H9 (cell line): ENCODE results near the gene RFESD. TPM values are rescaled to one million over a fixed set of nuclear protein-coding genes. Genes with fewer than 3 reads are reported as not detected.

Source experiments
- DNase-seq: peaks from one replicate; pipeline ENCODE4 v3.0.0-alpha.2; 2017
- H2AFZ ChIP-seq: one replicate; pipeline ENCODE4 v1.6.1; 2013; ENCODE audit warnings: mild to moderate bottlenecking, low read length, control low read depth, moderate library complexity
- H2AK5ac ChIP-seq: 2 replicates; pipeline ENCODE4 v1.6.1; 2013; ENCODE audit warnings: low read length, control low read depth, mixed read lengths; ENCODE audit not compliant: insufficient read length
- H2BK120ac ChIP-seq: one replicate; pipeline ENCODE4 v1.6.1; 2013; ENCODE audit warnings: low read depth, mild to moderate bottlenecking, low read length, control low read depth, inconsistent platforms; ENCODE audit not compliant: poor library complexity, severe bottlenecking
- H2BK12ac ChIP-seq: 2 replicates; pipeline ENCODE4 v1.6.1; 2013; ENCODE audit warnings: low read length, control low read depth, mixed read lengths, low read depth; ENCODE audit not compliant: insufficient read length
- H2BK15ac ChIP-seq: 2 replicates; pipeline ENCODE4 v1.6.1; 2013; ENCODE audit warnings: low read depth, low read length, control low read depth
- H2BK20ac ChIP-seq: one replicate; pipeline ENCODE4 v1.6.1; 2013; ENCODE audit warnings: low read depth, mild to moderate bottlenecking, low read length, control low read depth, inconsistent platforms; ENCODE audit not compliant: poor library complexity, severe bottlenecking
- H2BK5ac ChIP-seq: 2 replicates; pipeline ENCODE4 v1.6.1; 2013; ENCODE audit warnings: low read length, control low read depth, mixed read lengths; ENCODE audit not compliant: insufficient read length
- H3K14ac ChIP-seq: 2 replicates; pipeline ENCODE4 v1.6.1; 2013; ENCODE audit warnings: low read length, control low read depth; ENCODE audit not compliant: insufficient read depth
- H3K18ac ChIP-seq: 2 replicates; pipeline ENCODE4 v1.6.1; 2013; ENCODE audit warnings: low read depth, mild to moderate bottlenecking, mixed read lengths, low read length, control low read depth; ENCODE audit not compliant: insufficient read length
- H3K23ac ChIP-seq: 2 replicates; pipeline ENCODE4 v1.6.1; 2013; ENCODE audit warnings: low read length, control low read depth, mixed read lengths, low read depth; ENCODE audit not compliant: insufficient read length
- H3K23me2 ChIP-seq: 2 replicates; pipeline ENCODE4 v1.6.1; 2013; ENCODE audit warnings: low read depth, mild to moderate bottlenecking, mixed read lengths, low read length, control low read depth; ENCODE audit not compliant: insufficient read length, poor library complexity, severe bottlenecking
- H3K27ac ChIP-seq: 2 replicates; pipeline ENCODE4 v1.5.1; 2013; ENCODE audit warnings: low read length, control low read depth, mixed read lengths, low read depth; ENCODE audit not compliant: insufficient read length
- H3K27me3 ChIP-seq: 2 replicates; pipeline ENCODE4 v1.6.1; 2013; ENCODE audit warnings: low read length, control low read depth, inconsistent platforms; ENCODE audit not compliant: insufficient read depth
- H3K4ac ChIP-seq: 2 replicates; pipeline ENCODE4 v1.6.1; 2013; ENCODE audit warnings: low read depth, mild to moderate bottlenecking, control low read depth, inconsistent platforms, low read length, moderate library complexity
- H3K4me1 ChIP-seq: 2 replicates; pipeline ENCODE4 v1.6.1; 2013; ENCODE audit warnings: low read length, control low read depth, inconsistent platforms; ENCODE audit not compliant: insufficient read depth
- H3K4me2 ChIP-seq: 2 replicates; pipeline ENCODE4 v1.6.1; 2013; ENCODE audit warnings: low read length, control low read depth, mixed read lengths; ENCODE audit not compliant: insufficient read length, insufficient read depth
- H3K56ac ChIP-seq: 2 replicates; pipeline ENCODE4 v1.6.1; 2013; ENCODE audit warnings: low read depth, mild to moderate bottlenecking, mixed read lengths, low read length, control low read depth; ENCODE audit not compliant: insufficient read length
- H3K79me1 ChIP-seq: 2 replicates; pipeline ENCODE4 v1.6.1; 2013; ENCODE audit warnings: low read depth, mild to moderate bottlenecking, moderate library complexity, low read length, control low read depth, inconsistent platforms; ENCODE audit not compliant: insufficient read depth, poor library complexity, severe bottlenecking
- H3K79me2 ChIP-seq: 2 replicates; pipeline ENCODE4 v1.6.1; 2013; ENCODE audit warnings: low read length, control low read depth, inconsistent platforms; ENCODE audit not compliant: insufficient read depth
- H3K9ac ChIP-seq: 2 replicates; pipeline ENCODE4 v1.6.1; 2013; ENCODE audit warnings: low read length, control low read depth, mixed read lengths; ENCODE audit not compliant: insufficient read length; ENCODE audit errors: extremely low read depth
- H3K9me3 ChIP-seq: one replicate; pipeline ENCODE4 v1.6.1; 2013; ENCODE audit warnings: low read depth, low read length, inconsistent platforms; ENCODE audit not compliant: control insufficient read depth
- H3T11ph ChIP-seq: one replicate; pipeline ENCODE4 v1.6.1; 2013; ENCODE audit warnings: mild to moderate bottlenecking, low read length, control low read depth, inconsistent platforms
- H4K20me1 ChIP-seq: one replicate; pipeline ENCODE4 v1.6.1; 2013; ENCODE audit not compliant: control insufficient read depth, insufficient read length, insufficient read depth
- H4K5ac ChIP-seq: 2 replicates; pipeline ENCODE4 v1.6.1; 2013; ENCODE audit warnings: low read depth, mild to moderate bottlenecking, mixed read lengths, low read length, control low read depth; ENCODE audit not compliant: insufficient read length
- H4K8ac ChIP-seq: replicated peaks from 2 replicates; pipeline ENCODE4 v1.6.1; 2013; ENCODE audit warnings: low read length, control low read depth, mixed read lengths, low read depth; ENCODE audit not compliant: insufficient read length
- H4K91ac ChIP-seq: 2 replicates; pipeline ENCODE4 v1.6.1; 2013; ENCODE audit warnings: low read depth, mild to moderate bottlenecking, moderate library complexity, mixed read lengths, low read length, control low read depth; ENCODE audit not compliant: insufficient read length
- H3K27ac Mint-ChIP-seq, 3 experiments: 2 replicates in 2 of 3; 3 replicates in 1 of 3; pipeline ENCODE4 v1.8.0; 2020 to 2021; ENCODE audit warnings: mixed read lengths in 3 of 3, mild to moderate bottlenecking in 1 of 3, moderate library complexity in 1 of 3
- H3K27me3 Mint-ChIP-seq: 2 replicates; pipeline ENCODE4 v1.8.0; 2021; ENCODE audit warnings: low read depth, mild to moderate bottlenecking, moderate library complexity, mixed read lengths
- H3K36me3 Mint-ChIP-seq, 3 experiments: 2 replicates in 2 of 3; 3 replicates in 1 of 3; pipeline ENCODE4 v1.8.0; 2020 to 2021; ENCODE audit warnings: low read depth in 3 of 3, mixed read lengths in 3 of 3; ENCODE audit not compliant: insufficient read depth in 1 of 3
- H3K4me1 Mint-ChIP-seq, 2 experiments: 2 replicates each; pipeline ENCODE4 v1.8.0; 2020; ENCODE audit warnings: mixed read lengths in 2 of 2
- H3K4me3 Mint-ChIP-seq, 2 experiments: 2 replicates in 1 of 2; 3 replicates in 1 of 2; pipeline ENCODE4 v1.8.0; 2020 to 2021; ENCODE audit warnings: mild to moderate bottlenecking in 2 of 2, mixed read lengths in 2 of 2, moderate library complexity in 1 of 2
- H3K9me3 Mint-ChIP-seq, 2 experiments: 2 replicates in 1 of 2; 3 replicates in 1 of 2; pipeline ENCODE4 v1.8.0; 2020; ENCODE audit warnings: mild to moderate bottlenecking in 2 of 2, mixed read lengths in 2 of 2, moderate library complexity in 1 of 2
- WGBS: extraction: QIAGEN DNeasy Blood & Tissue Kit; methylation state at CpG from one replicate; pipeline ENCODE4 v1.1.7; 2013; ENCODE audit warnings: missing lambda C conversion rate, low lambda C conversion rate, mixed read lengths; ENCODE audit not compliant: insufficient read length; ENCODE audit errors: extremely low coverage; 5-methylcytosine and 5-hydroxymethylcytosine counted together
- total RNA-seq: library from RNA; stranded (reverse); gene quantifications from 2 replicates; pipeline ENCODE4 v1.2.1, GENCODE V29; 2021
- TF ChIP-seq, protein P1 (sequence below): fragments of 200-600 bp; sonication (generic); conservative IDR thresholded peaks from 3 replicates; pipeline ENCODE4 v1.8.0; 2021; ENCODE audit warnings: antibody characterized with exemption, mild to moderate bottlenecking

Gene RFESD
- total RNA-seq, 1 experiment from 2014 or later: 1.7 TPM

DNA sequence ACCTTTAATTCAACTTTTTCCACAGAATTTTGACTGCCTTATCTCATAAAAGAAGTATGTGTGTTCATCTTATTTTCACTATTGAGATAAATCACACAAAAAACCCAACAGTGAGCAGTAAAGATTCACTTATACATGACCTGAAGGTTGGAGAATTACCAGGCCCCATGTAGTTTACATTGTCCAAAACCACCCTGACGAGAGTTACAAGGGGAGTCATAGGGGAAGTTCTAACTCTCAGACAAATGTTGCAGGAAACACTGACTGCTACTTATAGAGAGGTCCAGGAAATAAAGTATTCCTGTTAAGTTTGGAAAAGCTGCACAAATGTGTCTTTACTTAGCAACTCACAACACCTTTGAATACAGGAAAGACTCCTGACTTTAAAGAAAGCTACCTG lies 22.2 kb downstream of the RFESD start:
- peaks cover 3% of the 10 kb centered on the region in 2 experiments; a peak in 1 of 4 replicates for H3K4me1 Mint-ChIP-seq
- no peak overlapping the region for H3K27ac ChIP-seq
- TF ChIP-seq, protein P1, sequence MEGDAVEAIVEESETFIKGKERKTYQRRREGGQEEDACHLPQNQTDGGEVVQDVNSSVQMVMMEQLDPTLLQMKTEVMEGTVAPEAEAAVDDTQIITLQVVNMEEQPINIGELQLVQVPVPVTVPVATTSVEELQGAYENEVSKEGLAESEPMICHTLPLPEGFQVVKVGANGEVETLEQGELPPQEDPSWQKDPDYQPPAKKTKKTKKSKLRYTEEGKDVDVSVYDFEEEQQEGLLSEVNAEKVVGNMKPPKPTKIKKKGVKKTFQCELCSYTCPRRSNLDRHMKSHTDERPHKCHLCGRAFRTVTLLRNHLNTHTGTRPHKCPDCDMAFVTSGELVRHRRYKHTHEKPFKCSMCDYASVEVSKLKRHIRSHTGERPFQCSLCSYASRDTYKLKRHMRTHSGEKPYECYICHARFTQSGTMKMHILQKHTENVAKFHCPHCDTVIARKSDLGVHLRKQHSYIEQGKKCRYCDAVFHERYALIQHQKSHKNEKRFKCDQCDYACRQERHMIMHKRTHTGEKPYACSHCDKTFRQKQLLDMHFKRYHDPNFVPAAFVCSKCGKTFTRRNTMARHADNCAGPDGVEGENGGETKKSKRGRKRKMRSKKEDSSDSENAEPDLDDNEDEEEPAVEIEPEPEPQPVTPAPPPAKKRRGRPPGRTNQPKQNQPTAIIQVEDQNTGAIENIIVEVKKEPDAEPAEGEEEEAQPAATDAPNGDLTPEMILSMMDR: no peak

More for the DNA sequence above, 22.2 kb downstream of the RFESD start:
- Histone ChIP-seq H3K4me2 (no peak overlapping the region), H4K91ac (no peak overlapping the region), H3K14ac (no peak overlapping the region), H3K27me3 (no peaks in the 10 kb centered on the region), H4K5ac (no peak overlapping the region), H3T11ph (no peak overlapping the region), H3K4me1 (no peaks in the 10 kb centered on the region), H2BK120ac (no peak overlapping the region), H3K9ac (no peak overlapping the region), H3K79me2 (no peaks in the 10 kb centered on the region), H2BK5ac (no peak overlapping the region), H3K23ac (no peak overlapping the region), H2AFZ (no peak overlapping the region), H4K8ac (no peak overlapping the region), H4K20me1 (no peaks in the 10 kb centered on the region), H3K9me3 (no peaks in the 10 kb centered on the region), H3K23me2 (no peaks in the 10 kb centered on the region), H3K4ac (no peak overlapping the region), H3K79me1 (no peaks in the 10 kb centered on the region), H3K56ac (no peak overlapping the region), H2BK20ac (no peak overlapping the region), H2BK15ac (no peak overlapping the region), H2BK12ac (no peak overlapping the region), H2AK5ac (no peak overlapping the region), H3K18ac (no peak overlapping the region)
- peaks cover 4% of the 10 kb centered on the region; the same call in 1 of the 2 replicates for H3K27me3 Mint-ChIP-seq
- DNase-seq: no peak
- H3K36me3 Mint-ChIP-seq: no peaks in the 10 kb centered on the region
- H3K9me3 Mint-ChIP-seq: no peaks in the 10 kb centered on the region
- no peak overlapping the region for H3K4me3 Mint-ChIP-seq
- no CpG with 5 or more reads among the region's 1 CpG for WGBS
- no peak overlapping the region for H3K27ac Mint-ChIP-seq
